Measurements from ENCODE around the gene LSAMP.
"Not testable (repeated sequence)": the region's sequence is repeated elsewhere in the genome, so short reads cannot be mapped to it uniquely, and the experiment has no call there.

The LSAMP gene

DNA sequence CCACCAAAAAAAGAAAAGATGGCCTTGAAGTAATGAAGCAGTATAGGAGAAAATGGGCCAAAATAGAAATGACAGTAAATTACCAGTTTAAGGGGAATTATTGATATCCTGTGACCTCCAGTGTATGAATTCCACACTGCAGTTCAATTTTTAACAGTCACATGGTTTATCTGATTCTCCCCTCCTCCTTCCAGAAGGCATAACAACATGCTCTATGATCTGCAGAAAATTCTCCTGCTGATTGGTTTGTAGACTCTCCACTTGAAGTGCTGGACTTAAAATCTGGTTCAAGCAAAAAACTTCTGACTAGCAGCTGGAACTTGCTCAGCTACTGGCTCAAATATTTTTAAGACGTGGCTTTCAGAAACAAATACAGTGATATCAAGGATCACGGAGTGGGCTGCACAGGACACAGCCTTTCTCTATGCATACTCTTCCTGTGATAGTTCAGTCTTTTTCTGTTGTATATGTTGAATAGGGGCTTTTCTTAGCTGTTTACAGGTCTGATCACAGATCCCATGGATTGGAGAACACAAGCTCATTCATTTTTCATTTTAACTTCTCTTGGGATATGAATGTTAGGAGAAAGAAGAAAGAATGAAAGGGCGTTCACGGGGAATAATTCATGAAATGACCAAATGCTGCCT lies 211.5 kb downstream of the LSAMP start:
- no peak for DNase-seq

GRCh38 chr3:116230431-116231020 lies 214.8 kb downstream of the LSAMP start:
- no peak for DNase-seq

- no peak for DNase-seq
These were observed 219.0 kb downstream of the LSAMP start for GRCh38 chr3:116226266-116226665.

DNA sequence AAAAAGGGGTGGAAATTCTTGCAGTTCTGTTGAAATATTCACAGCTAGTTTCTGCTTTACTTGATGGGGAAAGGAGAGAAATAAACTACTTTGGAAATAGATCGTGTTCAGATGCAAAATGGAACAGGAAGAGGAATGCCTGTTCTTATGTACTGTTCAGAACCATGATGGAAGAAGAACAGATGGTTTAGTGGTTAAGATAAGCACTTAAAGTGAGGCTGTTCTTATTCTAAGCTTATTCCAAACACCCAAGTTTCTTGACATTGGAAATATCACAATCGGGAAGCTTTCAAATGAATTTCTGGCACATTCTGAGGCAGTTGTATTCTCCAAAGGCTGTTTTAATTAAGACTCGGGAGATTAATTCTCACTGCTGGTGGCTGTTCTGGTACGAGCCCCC lies 228.5 kb downstream of the LSAMP start:
- DNase-seq: no peak

DNA sequence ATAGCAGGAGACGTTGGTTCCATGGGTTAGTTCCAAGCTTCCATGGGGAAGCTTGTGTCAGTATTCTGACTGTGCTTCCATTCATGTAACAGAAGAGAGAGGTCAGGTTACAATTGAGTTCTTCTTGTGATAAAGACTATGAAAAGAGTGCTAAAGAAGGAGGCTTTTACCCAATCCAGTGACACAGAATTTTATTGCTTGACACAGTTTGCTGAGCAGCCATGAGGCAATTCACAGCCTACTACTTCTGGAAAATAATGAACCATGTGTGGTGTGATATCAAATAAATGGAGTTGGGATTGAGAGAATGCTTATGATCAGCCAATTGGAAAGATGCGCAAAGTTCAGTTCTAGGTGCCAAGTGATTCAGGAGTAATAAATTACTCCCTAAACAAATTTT lies 233.4 kb downstream of the LSAMP start:
- DNase-seq: no peak

DNA sequence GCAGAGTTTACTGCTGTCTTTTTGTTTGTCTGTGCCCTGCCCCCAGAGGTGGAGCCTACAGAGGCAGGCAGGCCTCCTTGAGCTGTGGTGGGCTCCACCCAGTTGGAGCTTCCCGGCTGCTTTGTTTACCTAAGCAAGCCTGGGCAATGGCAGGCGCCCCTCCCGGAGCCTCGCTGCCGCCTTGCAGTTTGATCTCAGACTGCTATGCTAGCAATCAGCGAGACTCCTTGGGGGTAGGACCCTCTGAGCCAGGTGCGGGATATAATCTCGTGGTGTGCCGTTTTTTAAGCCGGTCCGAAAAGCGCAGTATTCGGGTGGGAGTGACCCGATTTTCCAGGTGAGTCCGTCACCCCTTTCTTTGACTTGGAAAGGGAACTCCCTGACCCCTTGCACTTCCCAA lies 236.5 kb downstream of the LSAMP start:
- not testable (repeated sequence) for DNase-seq

GRCh38 chr3:116200956-116201690 lies 244.2 kb downstream of the LSAMP start:
- DNase-seq: no peak

DNA sequence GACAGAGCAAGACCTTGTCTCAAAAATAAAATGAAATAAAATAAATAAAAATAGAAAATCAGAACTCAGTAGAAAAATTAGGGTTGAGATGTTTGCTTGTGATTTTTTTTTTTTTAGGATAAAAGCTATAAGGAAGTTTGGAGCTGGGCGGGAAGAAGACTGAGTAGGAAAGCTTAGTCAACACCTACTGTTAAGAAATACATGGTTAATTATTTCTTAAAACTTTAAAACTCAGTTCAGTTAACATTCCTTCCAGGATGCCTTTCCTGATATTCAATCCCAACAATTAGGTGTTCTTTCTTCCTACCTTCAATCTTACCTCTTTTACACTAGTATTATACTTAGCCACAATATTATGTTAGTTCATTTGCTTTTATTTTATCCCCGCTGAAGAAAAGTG lies 246.2 kb downstream of the LSAMP start:
- DNase-seq: no peak

GRCh38 chr3:116198087-116198486 lies 247.2 kb downstream of the LSAMP start:
- DNase-seq: no peak

DNA sequence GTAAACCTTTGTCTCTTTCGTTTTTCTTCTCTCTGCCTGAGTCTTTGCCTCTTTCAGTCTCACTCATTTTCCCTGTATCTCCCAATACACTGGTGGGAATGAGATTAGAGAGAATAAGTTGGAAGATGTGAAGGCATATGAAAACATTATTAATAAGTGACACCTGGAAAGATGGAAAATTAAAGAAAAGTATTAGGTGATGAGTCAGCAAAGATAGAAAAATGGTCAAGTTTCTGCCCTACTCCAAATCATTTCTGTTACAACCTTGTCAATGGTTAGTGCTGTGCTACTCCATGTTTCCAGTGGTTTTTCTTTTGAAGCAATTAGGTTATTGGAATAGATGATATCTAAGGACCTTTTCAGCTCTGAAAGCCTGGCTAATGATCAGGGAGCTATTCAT lies 252.8 kb downstream of the LSAMP start:
- DNase-seq: no peak

- no peak for DNase-seq
These were observed 253.9 kb downstream of the LSAMP start for GRCh38 chr3:116191409-116191808.

- no peak for DNase-seq
These were observed 255.2 kb downstream of the LSAMP start for GRCh38 chr3:116190095-116190494.

DNA sequence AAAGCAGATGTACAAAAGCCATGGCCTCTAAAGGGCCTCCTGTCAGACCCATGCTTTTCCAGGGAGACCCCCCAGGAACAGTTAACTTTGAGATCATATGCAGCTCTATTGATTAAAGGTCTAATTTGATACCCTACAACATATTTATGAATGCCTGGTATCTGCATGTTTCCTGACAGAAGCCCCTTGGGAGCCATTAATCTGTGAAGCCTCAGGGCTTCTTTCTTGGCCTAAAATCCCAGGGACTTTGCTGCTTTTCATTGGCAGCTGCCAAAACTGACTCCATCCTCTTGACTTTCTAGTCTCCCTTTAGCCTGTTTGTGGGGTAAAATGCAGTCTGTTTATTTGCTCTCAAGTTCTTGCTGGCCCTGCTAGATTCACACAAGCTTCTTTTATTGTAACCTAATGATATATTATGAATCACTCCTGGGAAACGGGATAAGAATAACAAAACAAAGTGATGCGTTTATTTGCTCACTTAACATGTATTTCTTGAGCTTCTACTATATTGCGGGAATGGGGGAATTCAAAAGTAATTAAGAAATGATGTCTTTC lies 257.0 kb downstream of the LSAMP start:
- no peak for DNase-seq

- DNase-seq: no peak
These were observed 259.2 kb downstream of the LSAMP start for GRCh38 chr3:116186049-116186448.

GRCh38 chr3:116181159-116181558 lies 264.1 kb downstream of the LSAMP start:
- DNase-seq: no peak

DNA sequence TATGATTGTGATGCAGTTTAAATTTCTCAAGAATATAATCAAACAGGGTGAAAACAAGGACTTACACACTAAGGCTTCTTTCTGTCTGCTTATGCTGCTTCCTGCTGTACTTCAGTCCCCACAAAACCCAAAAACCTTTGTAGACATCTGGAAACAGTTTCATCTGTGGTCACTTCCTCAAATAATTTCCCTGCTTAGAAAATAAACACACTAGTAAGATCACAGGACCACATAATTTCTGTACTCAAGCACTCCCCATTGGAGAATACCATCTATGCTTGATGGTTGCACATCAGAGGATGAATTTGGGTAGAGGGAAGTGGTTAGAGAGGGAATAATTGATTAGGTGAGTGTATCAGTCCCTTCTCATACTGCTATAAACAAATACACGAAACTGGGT lies 266.2 kb downstream of the LSAMP start:
- no peak for DNase-seq

- no peak for DNase-seq
These were observed 268.2 kb downstream of the LSAMP start for GRCh38 chr3:116176974-116177555.

DNA sequence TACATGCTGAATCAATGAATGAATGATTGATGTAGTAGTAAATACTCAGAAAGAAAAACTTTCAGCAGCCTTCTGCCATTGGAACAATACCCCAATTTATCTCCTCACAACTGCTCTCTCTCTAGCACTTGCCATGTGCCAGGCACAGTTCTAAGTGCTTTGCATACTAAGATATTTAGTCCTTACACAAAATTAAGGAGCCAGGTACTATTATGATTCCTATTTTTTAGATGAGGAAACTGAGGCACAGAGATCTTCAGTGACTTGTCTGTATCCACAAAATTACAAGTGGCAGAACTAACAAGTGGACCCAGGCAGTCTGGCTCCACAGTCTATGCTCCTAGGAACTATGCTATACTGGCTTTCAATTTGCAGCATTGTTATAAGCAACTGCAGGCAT lies 279.2 kb downstream of the LSAMP start:
- no peak for DNase-seq

DNA sequence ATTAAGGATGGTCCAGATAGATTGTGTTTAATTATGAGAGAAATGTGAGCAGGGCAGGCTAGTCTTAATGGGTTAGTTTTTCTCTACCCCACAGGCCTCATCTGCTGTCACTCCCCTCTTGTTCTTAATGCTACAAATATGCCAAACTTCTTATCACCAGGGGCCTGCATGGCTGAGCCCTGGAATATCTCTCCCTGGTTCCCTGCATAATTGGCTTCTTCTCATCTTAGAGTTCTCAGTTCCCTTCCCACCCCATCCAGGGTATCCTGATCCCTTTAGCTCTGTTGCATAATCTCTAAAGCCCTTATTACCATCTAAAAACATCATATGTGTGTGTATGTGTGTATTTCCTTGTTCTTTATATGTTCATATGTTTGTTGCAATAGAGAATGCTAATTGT lies 279.6 kb downstream of the LSAMP start:
- DNase-seq: no peak

DNA sequence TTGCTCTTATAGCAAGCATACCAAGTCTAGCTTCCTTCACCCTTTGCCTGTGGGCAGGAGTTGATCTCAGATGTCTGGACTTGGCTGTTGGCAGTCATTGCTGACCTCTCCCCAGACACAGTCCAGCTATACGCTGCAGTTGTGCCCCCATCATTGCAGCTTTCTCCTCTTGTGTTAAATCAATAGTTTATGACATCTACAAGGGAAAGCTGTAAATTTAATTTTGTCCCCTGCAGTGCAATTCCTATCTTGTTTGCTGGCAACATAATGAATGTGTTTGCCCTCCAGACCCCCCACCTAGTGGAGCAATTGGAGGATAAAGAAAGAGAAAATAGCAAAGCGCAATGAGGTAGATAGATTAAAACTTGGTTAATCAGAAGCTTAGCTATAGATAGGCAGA lies 280.2 kb downstream of the LSAMP start:
- no peak for DNase-seq

DNA sequence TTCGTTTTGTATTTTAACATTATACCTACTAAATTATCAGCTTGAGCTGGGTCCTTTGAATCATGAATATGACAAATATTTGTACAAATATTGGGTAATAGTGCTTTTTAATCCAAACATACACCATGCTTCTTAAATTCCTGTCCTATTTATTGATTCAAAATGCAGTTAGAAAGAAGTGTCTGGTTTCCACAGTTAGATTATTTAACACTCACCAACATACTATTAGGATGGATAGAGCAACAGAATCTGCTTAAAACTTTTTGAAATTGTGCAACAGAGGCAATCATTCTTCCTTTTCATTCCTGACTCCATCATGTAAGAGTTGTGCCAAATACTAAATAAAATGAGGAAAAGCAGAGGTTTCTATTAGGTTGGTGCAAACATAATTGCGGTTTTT lies 281.2 kb downstream of the LSAMP start:
- DNase-seq: no peak

DNA sequence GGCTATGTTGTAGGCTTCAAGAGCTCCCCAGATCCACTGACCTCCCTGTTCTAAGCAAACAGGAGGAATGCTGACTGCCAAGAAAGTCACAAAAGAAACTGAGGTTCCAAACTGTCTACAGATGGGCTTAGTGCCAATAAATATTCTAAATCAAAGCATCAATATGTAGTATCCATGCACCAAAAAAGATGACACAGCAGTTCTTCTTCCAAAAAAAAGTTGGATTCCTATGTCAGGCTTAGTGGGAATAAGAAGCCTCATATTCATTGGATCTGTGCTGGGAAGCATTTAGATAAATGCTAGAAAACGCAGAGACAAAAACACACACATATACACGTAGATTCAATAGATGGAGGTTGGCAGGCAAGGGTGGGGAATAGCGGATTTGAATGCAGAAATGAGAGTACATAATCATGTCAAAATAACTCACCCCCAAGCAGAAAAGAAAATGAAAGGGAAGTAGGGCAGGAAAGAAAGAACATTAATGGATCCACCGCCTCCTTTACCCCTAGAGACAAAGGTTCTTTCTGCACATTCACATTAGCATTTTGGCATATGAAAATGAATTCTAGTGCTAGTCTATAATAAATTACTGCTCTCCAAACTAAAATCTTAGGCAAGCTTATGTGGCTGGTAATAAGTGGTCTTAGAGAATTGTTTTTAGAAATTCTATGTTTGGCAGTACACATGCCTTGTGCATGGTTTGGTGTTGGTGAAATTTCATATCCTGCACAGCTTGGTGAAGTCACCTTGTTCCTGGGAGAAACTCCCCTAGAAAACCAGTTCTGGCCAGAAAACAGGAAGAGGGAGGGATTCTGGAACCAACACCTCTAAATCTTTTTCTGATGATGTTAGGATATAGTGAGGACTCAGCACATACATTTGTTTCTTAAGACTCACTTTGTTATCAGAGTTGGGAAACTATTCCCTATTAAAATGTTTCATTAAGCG lies 283.4 kb downstream of the LSAMP start:
- DNase-seq: no peak

DNA sequence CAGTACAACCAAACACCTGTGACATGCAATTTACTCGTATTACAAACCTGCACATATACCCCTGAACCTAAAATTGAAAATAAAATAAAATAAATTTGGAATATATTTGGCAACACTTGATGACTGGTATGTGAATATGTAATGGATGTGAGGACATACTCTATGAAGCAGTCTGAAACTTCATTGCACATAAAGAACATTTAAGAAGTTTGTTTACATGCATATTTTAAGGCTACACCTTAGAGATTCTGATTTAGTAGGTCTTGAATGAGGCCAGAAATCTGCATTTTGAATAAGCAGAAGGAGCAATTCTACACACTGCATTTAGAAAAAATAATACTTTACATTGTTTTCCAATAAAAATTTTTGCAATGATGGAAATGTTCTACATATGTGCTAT lies 284.7 kb downstream of the LSAMP start:
- no peak for DNase-seq

Measured in NCI-H510A (cell line).